ENCODE results near the gene RTTN.
"Not testable (repeated sequence)": the region's sequence is repeated elsewhere in the genome, so short reads cannot be mapped to it uniquely, and the experiment has no call there.

The RTTN gene, protein sequence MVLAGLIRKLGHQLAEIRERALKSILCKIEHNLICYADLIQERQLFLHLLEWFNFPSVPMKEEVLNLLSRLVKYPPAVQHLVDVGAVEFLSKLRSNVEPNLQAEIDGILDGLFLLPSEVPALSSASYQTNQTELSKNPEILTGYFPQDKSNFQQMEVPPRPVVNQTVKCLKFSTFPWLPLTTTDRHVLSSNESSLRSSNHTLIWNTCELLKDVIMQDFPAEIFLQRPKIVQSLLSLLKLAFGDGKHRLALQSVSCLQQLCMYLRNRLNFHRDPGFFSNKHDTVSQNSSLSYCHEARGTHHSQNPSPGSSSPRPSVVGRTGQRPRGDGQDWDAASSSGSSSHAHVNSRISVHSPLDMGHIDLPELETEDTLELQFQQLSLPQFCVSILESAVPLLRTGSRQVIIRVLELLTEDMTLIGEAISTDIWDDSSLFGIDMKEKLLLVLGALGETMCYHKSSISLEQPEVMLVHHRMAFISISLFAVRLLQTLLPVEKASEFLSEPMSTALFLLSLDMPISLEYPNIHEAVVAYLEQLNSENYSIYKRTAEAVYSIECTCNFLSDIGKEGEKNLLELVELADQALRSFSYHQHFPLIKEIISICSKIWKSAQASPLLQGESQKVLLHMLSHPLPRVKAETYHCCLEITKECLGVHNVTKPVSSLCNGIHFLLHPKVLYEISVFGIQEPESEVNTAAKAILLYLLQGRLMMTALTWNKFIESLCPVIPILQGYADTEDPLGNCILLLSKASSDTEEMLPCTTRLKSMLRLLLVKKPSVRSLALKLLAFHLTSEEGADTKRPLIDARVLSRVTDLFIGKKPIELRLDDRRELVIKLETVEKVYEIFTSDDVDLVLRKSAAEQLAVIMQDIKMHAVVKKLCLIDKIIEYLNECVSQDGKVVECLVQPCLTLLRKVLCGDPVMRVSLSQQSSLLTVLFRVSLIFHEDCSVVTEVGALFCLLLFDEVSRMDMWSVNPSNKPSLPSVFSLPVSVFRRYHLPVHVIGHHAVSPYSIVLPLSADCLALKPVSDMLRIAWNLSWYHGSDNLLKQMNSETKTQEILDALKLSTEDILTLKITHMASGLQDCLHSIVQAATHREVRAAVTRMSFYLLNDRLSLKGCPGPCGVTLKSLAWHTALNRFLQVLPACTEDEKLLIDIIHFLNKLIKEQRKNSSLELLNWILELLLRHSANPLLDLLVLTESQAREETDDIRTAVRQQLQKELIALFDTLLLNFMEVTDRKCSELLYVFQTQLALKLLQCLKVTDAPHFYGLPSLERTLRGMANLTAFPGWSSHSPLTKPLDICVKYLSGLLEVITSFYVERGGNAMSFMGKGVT (N-terminal part only)

DNA sequence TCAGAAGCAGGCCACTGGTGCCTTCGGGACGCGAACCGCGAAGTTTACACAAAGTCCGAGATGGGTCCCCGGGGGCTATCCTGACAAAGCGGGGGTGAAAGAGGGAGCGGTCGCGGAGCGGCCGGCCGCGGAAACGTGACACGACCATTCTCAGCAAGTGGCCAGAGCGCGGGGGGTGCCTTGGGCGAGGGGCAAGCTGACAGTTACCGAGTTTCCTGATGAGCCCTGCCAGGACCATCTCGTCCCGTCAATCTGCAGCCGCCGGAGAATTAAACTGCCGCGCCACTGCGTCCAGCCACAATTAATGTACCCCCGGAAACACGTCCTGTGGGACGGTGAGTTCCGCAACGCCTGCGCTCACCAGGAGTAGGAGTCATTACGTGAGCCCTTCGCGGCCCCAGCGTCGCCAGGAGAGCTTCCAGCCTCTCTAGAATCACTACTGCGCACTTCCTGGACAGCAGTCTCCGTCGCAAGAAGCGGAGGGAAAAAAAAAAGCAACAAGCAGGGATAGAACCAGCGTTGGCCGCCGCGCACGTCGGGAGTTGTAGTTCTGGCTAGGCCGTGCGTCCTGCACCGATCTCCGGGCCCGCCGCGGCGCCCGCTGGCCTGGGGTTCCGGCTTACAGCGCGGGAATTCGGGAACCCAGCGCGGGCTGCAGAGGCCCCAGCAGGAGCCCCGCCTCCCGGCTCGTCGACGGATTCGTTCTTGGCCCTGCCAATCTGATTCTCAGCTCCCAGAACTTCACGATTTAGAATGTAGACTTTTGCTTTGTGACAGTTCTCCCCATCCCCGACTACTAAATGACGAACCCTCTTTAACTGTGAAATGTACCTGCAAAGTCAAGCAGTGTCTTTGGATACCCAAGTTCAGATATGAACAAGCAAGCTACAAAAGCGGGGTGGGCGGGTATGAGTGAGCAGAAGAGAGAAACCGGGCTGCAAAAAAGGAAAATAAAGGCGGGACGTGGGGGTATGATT is at the start of gene RTTN:
Gene RTTN, minus strand, starts transcription at position 267 of the 977 bp plus-strand sequence. Its CDS starts 29 bp downstream, at position 238.
- DNase-seq, result peak; percentile 90

DNA sequence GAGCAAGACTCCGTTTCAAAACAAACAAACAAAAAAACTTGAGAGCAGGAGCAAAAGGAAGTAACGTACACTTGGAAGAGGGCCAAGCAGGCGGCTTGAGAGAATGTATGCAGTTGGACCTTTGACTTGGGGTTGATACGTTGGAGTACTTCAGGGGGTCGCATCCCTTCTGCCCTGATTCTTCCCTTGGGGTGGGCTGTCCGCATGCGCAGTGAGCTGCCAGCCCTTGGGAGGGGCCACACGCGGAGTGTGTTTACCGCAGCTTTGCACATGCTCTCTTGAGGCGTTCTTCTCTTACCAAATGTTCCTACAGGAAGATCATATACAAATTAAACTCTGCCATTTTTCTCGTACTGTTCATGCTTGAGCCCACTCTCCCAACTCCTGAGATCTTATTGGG is 45.3 kb upstream of the RTTN start:
- DNase-seq, result no peak

DNA sequence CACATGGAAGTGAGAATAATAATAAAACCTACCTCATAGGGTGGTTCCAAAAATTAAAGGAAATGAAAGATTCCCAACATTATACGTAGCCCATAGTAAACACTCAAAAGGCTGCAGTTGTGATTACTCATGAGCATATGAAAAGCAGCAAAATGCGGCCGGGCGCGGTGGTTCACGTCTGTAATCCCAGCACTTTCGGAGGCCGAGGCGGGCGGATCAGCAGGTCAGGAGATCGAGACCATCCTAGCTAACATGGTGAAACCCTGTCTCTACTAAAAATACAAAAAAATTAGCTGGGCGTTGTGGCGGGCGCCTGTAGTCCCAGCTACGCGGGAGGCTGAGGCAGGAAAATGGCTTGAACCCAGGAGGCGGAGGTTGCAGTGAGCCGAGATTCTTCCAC is 44.4 kb upstream of the RTTN start:
- not testable (repeated sequence) for DNase-seq

DNA sequence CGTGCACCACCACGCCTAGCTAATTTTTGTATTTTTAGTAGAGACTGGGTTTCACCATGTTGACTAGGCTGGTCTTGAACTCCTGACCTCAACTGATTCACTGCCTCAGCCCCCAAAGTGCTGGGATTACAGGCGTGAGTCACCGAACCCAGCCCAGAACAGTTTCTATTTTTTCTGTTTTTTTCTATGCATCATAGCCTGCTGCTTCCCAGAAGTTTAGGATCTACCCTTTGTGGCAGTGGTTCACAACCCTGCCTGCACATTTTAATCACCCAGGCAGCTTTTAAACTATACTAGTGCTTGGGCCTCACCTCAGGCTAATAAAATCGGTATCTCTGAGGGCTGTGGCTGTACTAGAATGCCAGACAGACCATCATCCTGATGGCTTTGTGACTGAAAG is 43.6 kb upstream of the RTTN start:
- no peak for DNase-seq

DNA sequence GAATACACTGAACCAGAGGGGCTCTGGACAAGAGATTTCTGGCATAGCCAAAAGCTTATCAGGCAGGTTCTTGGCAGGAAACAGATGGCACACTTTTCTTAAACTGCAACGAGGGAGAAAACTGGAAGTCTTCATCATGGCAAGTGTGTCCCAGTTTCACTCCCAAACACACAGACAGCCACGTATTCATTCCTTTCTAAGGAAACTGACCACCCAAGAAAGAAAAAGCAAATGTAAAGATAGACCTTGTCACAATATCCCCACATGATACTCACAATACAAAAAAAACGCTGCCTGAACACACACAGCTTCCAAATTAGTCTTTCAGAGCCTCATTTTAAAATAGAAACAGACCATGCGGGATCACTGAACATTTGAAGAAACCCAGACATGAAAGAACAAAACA is 40.6 kb upstream of the RTTN start:
- no peak for DNase-seq

DNA sequence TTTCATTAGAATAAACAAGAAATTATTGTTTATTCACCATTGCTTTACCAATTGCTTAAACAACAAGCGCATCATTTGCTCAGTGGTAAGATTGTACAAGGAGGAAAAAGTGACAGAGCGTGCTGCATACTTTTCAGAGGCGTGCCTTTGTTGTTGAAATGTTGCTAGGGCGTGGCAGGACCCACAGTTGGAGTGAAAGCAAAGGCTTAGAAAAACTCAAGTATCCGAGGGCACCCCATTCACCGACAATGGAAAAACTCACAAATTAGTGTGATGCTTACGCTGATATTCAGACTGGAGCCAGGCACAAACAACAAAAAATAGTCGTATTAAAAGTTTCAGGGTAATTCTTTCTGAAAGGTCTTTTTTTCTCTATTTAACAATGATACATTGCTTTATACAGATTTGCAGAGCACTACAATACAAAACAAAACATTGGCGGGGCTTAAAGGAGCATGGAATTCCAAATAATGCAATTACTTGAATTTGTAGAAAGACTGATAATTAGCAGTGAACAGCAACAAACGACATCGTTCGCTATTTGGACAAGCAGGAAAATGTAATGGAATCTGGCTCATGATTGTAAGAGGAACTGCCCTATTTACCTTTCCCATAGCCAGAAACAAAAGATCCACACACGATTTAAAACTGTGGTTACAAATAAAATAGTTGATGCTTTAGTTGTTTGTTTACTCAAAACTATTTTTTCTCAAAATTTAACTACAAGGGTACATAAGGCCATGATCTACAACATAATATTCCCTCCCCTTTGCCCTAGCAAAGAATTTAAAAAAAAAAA is 37.8 kb upstream of the RTTN start:
- DNase-seq, result no peak

DNA sequence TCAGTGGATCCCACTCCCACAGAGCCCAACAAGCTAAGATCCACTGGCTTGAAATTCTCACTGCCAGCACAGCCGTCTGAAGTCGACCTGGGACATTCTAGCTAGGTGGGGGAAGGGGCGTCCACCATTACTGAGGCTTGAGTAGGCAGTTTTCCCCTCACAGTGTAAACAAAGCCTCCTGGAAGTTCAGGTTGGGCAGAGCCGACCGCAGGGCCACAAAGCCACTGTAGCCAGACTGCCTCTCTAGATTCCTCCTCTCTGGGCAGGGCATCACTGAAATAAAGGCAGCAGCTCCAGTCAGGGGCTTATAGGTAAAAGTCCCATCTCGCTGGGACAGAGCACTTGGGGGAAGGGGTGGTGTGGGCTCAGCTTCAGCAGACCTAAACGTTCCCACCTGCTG is 31.4 kb upstream of the RTTN start:
- not testable (repeated sequence) for DNase-seq

DNA sequence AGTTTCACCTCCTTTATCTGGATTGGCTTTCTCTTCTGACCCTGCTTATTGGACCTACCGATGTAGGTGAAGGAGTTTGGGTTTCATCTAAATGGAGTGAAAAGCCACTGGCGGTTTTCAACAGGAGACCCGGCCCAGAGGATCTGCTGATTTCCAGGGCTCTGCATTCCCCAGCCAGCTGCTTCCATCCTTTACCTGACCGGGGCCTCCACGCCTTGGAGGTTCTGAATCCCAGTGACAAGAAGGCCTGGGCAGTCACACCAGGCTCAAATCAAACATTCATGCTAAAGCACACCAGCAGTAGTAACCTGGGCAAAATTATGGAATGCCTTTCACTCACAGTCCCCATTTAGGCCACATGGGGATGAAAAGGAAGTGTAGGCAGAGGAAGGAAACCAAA is 30.0 kb upstream of the RTTN start:
- DNase-seq, result no peak

DNA sequence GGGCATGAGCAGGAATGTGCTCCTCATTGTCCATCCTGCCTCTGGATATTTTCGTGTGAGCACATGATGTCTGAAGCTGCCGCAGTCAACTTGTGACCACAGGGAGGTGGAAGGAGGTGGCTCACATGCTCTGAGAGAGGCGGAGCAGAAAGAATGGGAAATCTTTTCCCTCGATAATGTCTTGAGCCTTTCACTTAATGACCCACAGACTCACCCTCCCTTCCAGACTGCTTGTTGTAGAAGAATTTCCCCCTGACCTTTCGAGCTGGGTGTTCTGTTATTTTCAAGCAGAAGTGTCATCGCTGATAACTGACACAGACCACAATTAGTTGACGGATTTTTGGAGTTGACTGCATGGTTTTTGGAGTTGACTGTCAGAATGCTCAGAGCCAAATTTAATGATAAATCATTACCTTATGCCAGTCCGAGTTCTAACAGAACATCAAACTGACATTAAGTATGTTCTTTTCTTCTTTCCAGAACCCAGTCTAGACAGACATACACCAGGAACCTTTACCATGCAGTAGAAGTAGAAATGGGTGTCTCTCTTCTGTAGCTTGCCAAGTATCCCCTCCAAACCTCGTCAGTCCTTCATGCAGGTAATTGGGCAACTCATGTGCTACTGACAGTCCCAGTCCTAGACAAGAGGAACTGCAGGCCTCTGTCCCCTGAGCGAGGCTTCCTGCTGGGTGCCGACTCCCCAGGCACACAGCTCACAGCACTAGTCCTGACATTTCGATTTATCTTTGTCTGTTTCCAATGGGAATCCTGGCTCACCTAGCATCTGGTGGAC is 29.4 kb upstream of the RTTN start:
- DNase-seq, result no peak

DNA sequence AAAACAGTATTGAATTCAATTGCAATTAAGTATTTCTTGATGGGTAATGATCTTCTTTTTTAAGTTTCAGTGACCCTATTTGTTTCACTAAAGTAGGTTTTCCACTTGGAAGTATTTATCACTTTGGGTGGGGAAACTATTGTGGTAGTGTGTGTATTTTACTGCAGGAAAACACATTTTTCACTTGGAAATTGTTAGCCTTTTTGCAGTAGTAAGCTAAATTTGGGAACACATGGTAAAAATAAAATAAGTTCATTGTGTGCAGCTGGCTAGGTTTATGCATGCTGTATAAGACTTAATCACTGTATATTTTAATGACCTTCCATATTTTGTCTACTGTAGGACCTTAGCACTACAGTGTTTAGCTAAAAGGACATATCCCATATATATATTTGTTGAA is 28.5 kb upstream of the RTTN start:
- DNase-seq, result no peak

DNA sequence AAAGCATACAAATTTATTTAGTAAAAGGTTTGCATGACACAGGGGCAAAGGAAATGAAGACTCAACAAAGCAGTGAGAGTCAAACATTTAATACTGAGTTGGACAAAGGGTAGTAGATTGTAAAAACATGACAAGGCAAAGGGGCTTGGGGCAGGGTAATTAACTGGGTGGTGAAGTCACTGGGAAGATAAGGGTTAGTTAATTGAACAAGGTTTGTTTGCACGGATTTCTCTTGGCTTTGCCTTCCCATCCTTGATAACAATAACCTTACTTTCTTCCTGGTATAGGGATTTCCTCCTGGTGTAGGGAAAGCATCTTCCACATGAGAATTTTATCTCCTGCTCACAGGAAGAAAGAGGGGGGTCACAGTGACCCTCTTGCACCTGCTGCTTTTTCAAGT is 26.8 kb upstream of the RTTN start:
- DNase-seq, result no peak

DNA sequence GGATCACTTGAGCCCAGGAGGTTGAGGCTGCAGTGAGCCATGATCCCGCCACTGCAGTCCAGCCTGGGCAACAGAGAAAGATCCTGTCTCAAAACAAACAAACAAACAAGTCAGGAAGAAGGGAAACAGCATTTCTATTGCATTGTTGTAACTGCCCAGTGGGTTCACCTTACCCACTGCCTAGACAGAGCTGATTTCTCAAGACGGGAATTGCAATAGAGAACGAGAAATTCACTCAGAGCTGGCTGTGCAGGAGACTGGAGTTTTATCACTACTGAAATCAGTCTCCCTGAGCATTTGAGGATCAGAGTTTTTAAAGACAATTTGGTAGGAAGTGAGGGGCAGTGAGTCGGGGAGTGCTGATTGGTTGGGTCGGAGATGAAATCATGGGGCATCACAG is 24.2 kb upstream of the RTTN start:
- DNase-seq, result no peak

DNA sequence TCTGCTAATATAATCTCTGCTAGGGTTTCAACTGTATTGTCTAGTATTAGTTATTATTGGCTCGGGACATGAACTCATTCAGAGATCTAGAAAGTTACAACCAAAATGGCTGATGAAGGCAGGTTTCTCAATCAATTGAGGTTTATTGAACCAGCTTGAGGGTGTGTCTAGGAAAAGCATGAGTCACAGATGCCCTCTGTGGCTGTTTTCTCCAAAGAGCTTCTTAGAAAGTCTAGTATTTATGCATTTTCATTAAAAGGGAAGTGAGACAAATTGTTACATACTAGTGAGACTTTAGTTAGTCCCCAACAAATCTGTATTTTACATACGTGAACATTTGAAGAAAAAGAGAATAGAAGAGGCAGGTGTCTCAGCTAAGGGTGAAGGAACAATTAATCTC is 23.0 kb upstream of the RTTN start:
- no peak for DNase-seq

DNA sequence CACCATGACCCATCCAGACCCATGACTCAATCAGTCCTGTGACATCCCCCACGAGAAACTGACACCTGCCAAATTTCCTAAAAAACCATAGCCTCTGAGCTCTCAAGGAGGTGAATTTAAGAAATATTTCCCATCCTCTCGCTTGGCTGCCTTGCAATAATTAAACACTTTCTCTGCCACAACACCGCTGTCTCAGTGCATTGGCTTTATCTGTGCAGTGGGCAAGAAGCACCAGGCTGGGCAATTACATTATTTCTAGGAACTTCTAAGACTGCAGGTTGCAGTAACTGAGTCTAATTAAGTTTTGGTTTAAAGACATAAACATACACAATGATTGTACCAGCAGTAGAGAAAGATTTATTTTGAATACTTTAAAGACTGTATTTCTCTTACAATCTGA is 22.0 kb upstream of the RTTN start:
- no peak for DNase-seq

DNA sequence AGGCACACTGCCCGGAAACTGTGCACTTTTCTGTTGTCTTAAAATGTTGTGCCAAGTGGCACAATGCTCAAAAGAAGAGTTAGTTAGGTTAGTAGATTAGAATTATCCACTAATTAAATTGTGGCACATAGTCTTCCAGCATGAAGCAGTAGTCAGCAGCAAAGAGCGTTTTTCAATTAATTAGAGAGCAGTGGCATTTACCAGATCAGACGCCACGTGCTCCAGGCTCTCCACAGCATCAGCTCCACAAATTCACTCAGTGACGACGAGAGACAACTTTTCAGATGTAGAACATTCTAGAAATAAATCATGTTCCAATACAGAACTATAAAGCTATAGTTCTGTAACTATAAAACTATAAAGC is 16.4 kb upstream of the RTTN start:
- DNase-seq, result no peak

DNA sequence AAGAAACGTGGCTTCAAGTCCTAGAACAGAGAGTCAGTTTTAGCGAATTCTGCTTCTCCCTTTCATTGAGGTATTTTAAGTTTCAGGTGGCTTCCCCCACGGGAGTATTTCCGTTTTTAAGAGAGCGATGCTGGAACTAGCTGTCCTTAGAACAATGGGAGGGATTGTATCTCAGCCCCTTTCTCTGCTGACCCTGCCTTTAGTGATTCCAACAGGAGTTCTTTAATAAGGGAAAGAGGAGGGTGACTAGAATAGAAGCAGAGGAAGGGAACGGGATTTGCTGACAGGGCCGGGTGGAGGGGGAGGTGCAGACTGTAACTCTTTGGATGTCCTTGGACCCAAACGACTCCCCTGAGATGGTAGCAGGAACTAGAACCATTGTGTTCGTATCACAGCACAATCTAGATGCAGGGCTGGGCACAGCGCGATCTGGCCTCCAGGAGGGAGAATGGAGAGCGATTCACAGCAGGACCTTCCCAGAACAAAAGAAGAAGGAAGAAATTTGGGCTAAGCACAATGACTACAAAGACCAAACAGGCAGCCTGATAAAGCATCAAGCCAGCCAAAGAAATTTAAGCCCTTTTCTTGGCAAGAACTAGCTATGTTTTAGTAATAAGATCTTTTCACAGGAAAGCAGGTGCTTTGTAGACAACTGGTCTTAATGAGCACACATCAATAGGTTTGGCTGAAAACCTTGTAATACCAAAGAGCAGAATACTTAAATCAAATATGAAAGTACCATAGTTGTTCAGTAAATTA is 15.8 kb upstream of the RTTN start:
- no peak for DNase-seq

DNA sequence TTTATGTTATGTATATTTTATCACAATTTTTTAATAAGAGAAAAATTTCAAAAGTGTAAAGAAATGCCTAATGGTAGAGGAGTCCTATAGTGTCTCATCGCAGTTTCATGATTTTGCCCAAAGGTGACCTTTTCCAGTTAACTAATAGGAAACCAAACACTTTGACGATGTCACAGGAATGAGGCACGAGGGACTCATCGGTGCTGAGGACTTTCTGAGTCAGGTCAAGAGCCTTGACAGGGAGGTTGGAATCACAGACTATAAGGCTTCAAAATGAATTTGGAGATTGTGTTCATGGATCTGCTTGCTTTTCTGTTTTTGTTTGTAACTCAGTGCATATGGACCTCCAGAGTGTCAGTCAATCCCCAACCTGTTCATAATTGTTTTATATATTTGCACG is 15.1 kb upstream of the RTTN start:
- DNase-seq, result no peak

DNA sequence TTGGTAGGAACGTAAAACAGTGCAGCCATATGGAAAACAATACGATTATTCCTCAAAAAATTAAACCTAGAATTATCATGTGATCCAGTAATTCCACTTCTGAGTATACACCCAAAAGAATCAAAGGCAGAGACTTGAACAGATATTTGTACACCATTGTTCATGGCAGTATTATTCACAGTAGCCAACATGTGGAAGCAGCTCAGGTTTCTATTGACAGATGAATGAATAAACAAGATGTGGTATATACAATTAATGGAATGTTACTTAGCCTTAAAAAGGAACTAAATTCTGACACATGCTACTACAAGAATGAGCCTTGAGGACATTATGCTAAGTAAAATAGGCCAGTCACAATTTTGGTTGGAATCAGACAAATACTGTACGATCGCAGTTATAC is 14.2 kb upstream of the RTTN start:
- no peak for DNase-seq

DNA sequence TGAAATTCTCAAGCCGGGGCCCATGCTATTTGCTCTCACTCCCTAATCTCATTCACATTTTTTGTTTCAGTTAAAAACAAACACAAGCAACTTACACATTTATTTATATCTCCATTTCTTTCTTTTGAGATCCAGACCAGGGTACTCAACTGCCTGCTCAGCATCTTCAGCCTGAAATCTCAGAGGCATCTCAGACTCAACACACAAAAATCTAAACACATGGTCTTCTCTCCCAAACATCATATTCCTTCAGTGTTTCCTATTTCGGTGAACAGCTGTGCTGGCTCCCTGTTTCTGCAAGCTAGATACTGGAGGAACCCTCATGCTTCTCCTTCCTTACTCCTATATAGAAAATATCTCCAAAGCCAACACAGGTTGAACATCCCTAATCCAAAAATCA is 11.3 kb upstream of the RTTN start:
- no peak for DNase-seq

DNA sequence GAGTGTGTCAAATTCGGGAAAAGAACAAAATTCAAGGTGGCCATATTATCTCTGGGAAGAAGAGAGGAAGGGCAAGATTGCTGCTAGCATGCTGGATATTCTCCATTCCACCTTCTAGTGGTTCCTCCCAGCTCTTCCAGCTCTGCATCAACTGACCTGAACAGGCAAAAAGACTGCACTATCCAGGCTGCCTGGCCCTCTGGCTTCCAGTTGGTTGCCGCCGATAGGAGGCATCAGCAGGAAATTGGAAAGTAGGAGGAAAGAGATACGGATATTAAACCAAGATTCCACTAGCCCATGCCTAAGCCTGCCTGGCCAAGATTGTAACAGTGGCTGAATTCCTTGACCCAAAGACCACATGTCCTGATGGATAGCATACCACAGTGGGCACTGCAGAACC is 1.7 kb upstream of the RTTN start:
- DNase-seq, result no peak
